Progenitor cell of endocrine pancreas (in vitro differentiated cells): ENCODE measurements around the gene COL12A1. TPM values are rescaled to one million over a fixed set of nuclear protein-coding genes. Genes with fewer than 3 reads are reported as not detected.

Experiments used
- DNase-seq: peaks from one replicate; pipeline ENCODE4 v3.0.0; 2021; ENCODE audit warnings: low spot score; ENCODE audit not compliant: unreplicated experiment
- H3K27ac Mint-ChIP-seq: 2 replicates; pipeline ENCODE4 v1.8.0; 2021; ENCODE audit warnings: mild to moderate bottlenecking, moderate library complexity, mixed read lengths
- H3K27me3 Mint-ChIP-seq: 2 replicates; pipeline ENCODE4 v1.8.0; 2021; ENCODE audit warnings: mixed read lengths
- H3K36me3 Mint-ChIP-seq: 2 replicates; pipeline ENCODE4 v1.8.0; 2022; ENCODE audit warnings: mixed read lengths; ENCODE audit not compliant: insufficient read depth
- H3K4me1 Mint-ChIP-seq: 2 replicates; pipeline ENCODE4 v1.8.0; 2021; ENCODE audit warnings: low read depth, mixed read lengths
- H3K4me3 Mint-ChIP-seq: 2 replicates; pipeline ENCODE4 v1.8.0; 2021; ENCODE audit warnings: low read depth, mild to moderate bottlenecking, moderate library complexity, mixed read lengths
- H3K9me3 Mint-ChIP-seq: 2 replicates; pipeline ENCODE4 v1.8.0; 2021; ENCODE audit warnings: low read depth, mixed read lengths
- CTCF ChIP-seq: fragments of 200-600 bp; sonication (generic); IDR thresholded peaks from one replicate; pipeline ENCODE4 v1.5.0; 2021; ENCODE audit warnings: antibody characterized with exemption, mild to moderate bottlenecking; ENCODE audit not compliant: unreplicated experiment
- total RNA-seq: library from RNA; stranded (reverse); gene quantifications from 2 replicates; pipeline ENCODE4 v1.2.1, GENCODE V29; 2021

The COL12A1 gene
- total RNA-seq, 1 donor from 2014 or later = 2.0 TPM

- TF ChIP-seq CTCF = no peak
- H3K9me3 Mint-ChIP-seq = no peaks in the 10 kb centered on the region
- H3K4me3 Mint-ChIP-seq = no peak overlapping the region
- H3K36me3 Mint-ChIP-seq = no peaks in the 10 kb centered on the region
- H3K27me3 Mint-ChIP-seq = no peaks in the 10 kb centered on the region
- H3K27ac Mint-ChIP-seq = no peak overlapping the region
- H3K4me1 Mint-ChIP-seq = peaks cover 4% of the 10 kb centered on the region
- DNase-seq = no peak
Observed at GRCh38 chr6:75091467-75092190, 114.2 kb downstream of the COL12A1 start.

- no peak overlapping the region for H3K27ac Mint-ChIP-seq
- DNase-seq = no peak
- H3K27me3 Mint-ChIP-seq = peaks cover 3% of the 10 kb centered on the region
- no peak overlapping the region for H3K4me3 Mint-ChIP-seq
- no peak for TF ChIP-seq CTCF
- no peaks in the 10 kb centered on the region for H3K9me3 Mint-ChIP-seq
- H3K4me1 Mint-ChIP-seq = peaks cover 5% of the 10 kb centered on the region
- no peaks in the 10 kb centered on the region for H3K36me3 Mint-ChIP-seq
Observed at GRCh38 chr6:75090576-75090975, 115.3 kb downstream of the COL12A1 start.

- no peak overlapping the region for H3K4me3 Mint-ChIP-seq
- no peaks in the 10 kb centered on the region for H3K36me3 Mint-ChIP-seq
- no peak for TF ChIP-seq CTCF
- H3K27ac Mint-ChIP-seq = no peak overlapping the region
- H3K27me3 Mint-ChIP-seq = peaks cover 9% of the 10 kb centered on the region
- H3K4me1 Mint-ChIP-seq = peaks cover 7% of the 10 kb centered on the region
- no peaks in the 10 kb centered on the region for H3K9me3 Mint-ChIP-seq
- DNase-seq = no peak
Observed at GRCh38 chr6:75089921-75090320, 115.9 kb downstream of the COL12A1 start.

- Mint-ChIP-seq H3K27ac (no peak overlapping the region), H3K4me3 (no peak overlapping the region), H3K9me3 (no peaks in the 10 kb centered on the region), H3K27me3 (peaks cover 15% of the 10 kb centered on the region), H3K36me3 (no peaks in the 10 kb centered on the region), H3K4me1 (peaks cover 7% of the 10 kb centered on the region)
- TF ChIP-seq CTCF = no peak
- DNase-seq = no peak
Observed at GRCh38 chr6:75089151-75089897, 116.5 kb downstream of the COL12A1 start.

- Mint-ChIP-seq H3K27me3 (peaks cover 28% of the 10 kb centered on the region), H3K27ac (no peak overlapping the region), H3K36me3 (no peaks in the 10 kb centered on the region), H3K4me3 (no peak overlapping the region), H3K9me3 (no peaks in the 10 kb centered on the region), H3K4me1 (peaks cover 7% of the 10 kb centered on the region)
- no peak for TF ChIP-seq CTCF
- no peak for DNase-seq
Observed at GRCh38 chr6:75085931-75086635, 119.8 kb downstream of the COL12A1 start.
